ENCODE results near the gene PDCD4. TPM values are rescaled to one million over a fixed set of nuclear protein-coding genes. Genes with fewer than 3 reads are reported as not detected.

Gene PDCD4
- total RNA-seq, 1 donor from 2014 or later: 10.3 TPM

GRCh38 chr10:110880012-110880411 is 8.3 kb downstream of the PDCD4 start:
- no peak for DNase-seq (ENCODE audit: low spot score in 2 of 2)
- Histone ChIP-seq H3K4me1 (peaks cover 3 to 7% of the 10 kb centered on the region in 2 donors), H3K27ac (peak overlapping the region; percentile 29 to 54), H3K36me3 (peaks cover 0 to under 1% of the 10 kb centered on the region in 2 donors), H3K4me3 (no peak overlapping the region), H3K27me3 (no peaks in the 10 kb centered on the region), H3K9me3 (no peaks in the 10 kb centered on the region)
- intact Hi-C loops (cut with DNase I): no loop called here
- no peak for TF ChIP-seq CTCF (IDR thresholded peaks at IDR 0.05)

GRCh38 chr10:110881247-110881646 is 9.5 kb downstream of the PDCD4 start:
- Histone ChIP-seq H3K4me3 (peak overlapping the region; percentile 2 to 41), H3K36me3 (peaks cover 0 to 5% of the 10 kb centered on the region in 2 donors), H3K9me3 (no peaks in the 10 kb centered on the region), H3K27me3 (no peaks in the 10 kb centered on the region), H3K27ac (peak overlapping the region; percentile 43 to 54), H3K4me1 (peaks cover 3 to 7% of the 10 kb centered on the region in 2 donors)
- no peak for TF ChIP-seq CTCF (IDR thresholded peaks at IDR 0.05)
- no peak for DNase-seq (ENCODE audit: low spot score in 2 of 2)
- intact Hi-C loops (cut with DNase I): no loop called here

- Histone ChIP-seq H3K4me3 (peak overlapping the region; percentile 2 to 50), H3K9me3 (no peaks in the 10 kb centered on the region), H3K27ac (peak overlapping the region in 1 of 2 donors; percentile 54), H3K27me3 (no peaks in the 10 kb centered on the region), H3K4me1 (peaks cover 3 to 7% of the 10 kb centered on the region in 2 donors), H3K36me3 (peaks cover 0 to 5% of the 10 kb centered on the region in 2 donors)
- TF ChIP-seq CTCF (IDR thresholded peaks at IDR 0.05): no peak
- intact Hi-C loops (cut with DNase I): no loop called here
- no peak for DNase-seq (ENCODE audit: low spot score in 2 of 2)
Measured at GRCh38 chr10:110881905-110882304, 10.2 kb downstream of the PDCD4 start.

GRCh38 chr10:110883924-110884323 is 12.2 kb downstream of the PDCD4 start:
- Histone ChIP-seq H3K4me3 (peak overlapping the region in 1 of 2 donors; percentile 45), H3K27me3 (no peaks in the 10 kb centered on the region), H3K36me3 (peaks cover 8 to 9% of the 10 kb centered on the region in 2 donors), H3K9me3 (no peaks in the 10 kb centered on the region), H3K4me1 (peaks cover 3 to 4% of the 10 kb centered on the region in 2 donors), H3K27ac (peak overlapping the region in 1 of 2 donors; percentile 37)
- no peak for TF ChIP-seq CTCF (IDR thresholded peaks at IDR 0.05)
- intact Hi-C loops (cut with DNase I): no loop called here
- no peak for DNase-seq (ENCODE audit: low spot score in 2 of 2)

- Histone ChIP-seq H3K27me3 (no peaks in the 10 kb centered on the region), H3K4me3 (no peak overlapping the region), H3K27ac (peak overlapping the region in 1 of 2 donors; percentile 28), H3K9me3 (no peaks in the 10 kb centered on the region), H3K4me1 (peaks cover 3 to 4% of the 10 kb centered on the region in 2 donors), H3K36me3 (peaks cover 19 to 23% of the 10 kb centered on the region in 2 donors)
- intact Hi-C loops (cut with DNase I): no loop called here
- DNase-seq (ENCODE audit: low spot score in 2 of 2): no peak
- TF ChIP-seq CTCF (IDR thresholded peaks at IDR 0.05): no peak
Measured at GRCh38 chr10:110885932-110886674, 14.4 kb downstream of the PDCD4 start.

Measured in ascending aorta (tissue), 2 donors.